ES-I3 (cell line): ENCODE measurements around the gene NECAB2.

Source experiments
- H3K36me3 ChIP-seq: 2 replicates; pipeline ENCODE4 v1.6.1; 2013; ENCODE audit warnings: mild to moderate bottlenecking, low read length, control low read depth, moderate library complexity; ENCODE audit not compliant: insufficient read depth
- H3K4me1 ChIP-seq: 2 replicates; pipeline ENCODE4 v1.6.1; 2013; ENCODE audit warnings: mild to moderate bottlenecking, control low read depth, low read length; ENCODE audit not compliant: insufficient read depth
- H3K9ac ChIP-seq: 2 replicates; pipeline ENCODE4 v1.6.1; 2013; ENCODE audit warnings: low read depth, mild to moderate bottlenecking, low read length, moderate library complexity
- H3K9me3 ChIP-seq: 2 replicates; pipeline ENCODE4 v1.6.1; 2013; ENCODE audit warnings: mild to moderate bottlenecking, low read length, moderate library complexity; ENCODE audit not compliant: control insufficient read depth, insufficient read depth

The NECAB2 gene

GRCh38 chr16:83967838-83968305, at the start of gene NECAB2:
Gene NECAB2 (plus strand): TSS chr16:83968244. CDS start chr16:83968649, 405 bp downstream.
- Histone ChIP-seq H3K36me3 (no peaks in the 10 kb centered on the region), H3K9me3 (no peaks in the 10 kb centered on the region), H3K9ac (peak within 1 kb of the TSS; percentile 46; the same call in 1 of the 2 replicates), H3K4me1 (no peaks in the 10 kb centered on the region; the same call in 1 of the 2 replicates)

- no peaks in the 10 kb centered on the region for H3K4me1 ChIP-seq
- no peak overlapping the region for H3K9ac ChIP-seq
- peaks cover 5% of the 10 kb centered on the region; the same call in 1 of the 2 replicates for H3K36me3 ChIP-seq
- no peaks in the 10 kb centered on the region for H3K9me3 ChIP-seq
Observed at GRCh38 chr16:83920894-83921491, 47.1 kb upstream of the NECAB2 start.

- H3K4me1 ChIP-seq = 0 out of 2 replicates have a peak, but pooled peaks cover 4% of the 10 kb centered on the region
- peaks cover 1% of the 10 kb centered on the region; the same call in 1 of the 2 replicates for H3K36me3 ChIP-seq
- no peaks in the 10 kb centered on the region for H3K9me3 ChIP-seq
- H3K9ac ChIP-seq = no peak overlapping the region
Observed at GRCh38 chr16:83923581-83924365, 44.3 kb upstream of the NECAB2 start.

- Histone ChIP-seq H3K4me1 (0 out of 2 replicates have a peak, but pooled peaks cover 4% of the 10 kb centered on the region), H3K9me3 (no peaks in the 10 kb centered on the region), H3K36me3 (no peaks in the 10 kb centered on the region), H3K9ac (no peak overlapping the region)
Observed at GRCh38 chr16:83924686-83925085, 43.4 kb upstream of the NECAB2 start.

- Histone ChIP-seq H3K4me1 (0 out of 2 replicates have a peak, but pooled peaks cover 4% of the 10 kb centered on the region), H3K9me3 (no peaks in the 10 kb centered on the region)
Observed at GRCh38 chr16:83925095-83925905, 42.7 kb upstream of the NECAB2 start.

GRCh38 chr16:83925957-83926725, 41.9 kb upstream of the NECAB2 start:
- H3K4me1 ChIP-seq = 0 out of 2 replicates have a peak, but pooled peaks cover 4% of the 10 kb centered on the region
- H3K36me3 ChIP-seq = no peaks in the 10 kb centered on the region
- H3K9ac ChIP-seq = no peak overlapping the region
- no peaks in the 10 kb centered on the region for H3K9me3 ChIP-seq

More at GRCh38 chr16:83925095-83925905, 42.7 kb upstream of the NECAB2 start:
- Histone ChIP-seq H3K36me3 (no peaks in the 10 kb centered on the region), H3K9ac (no peak overlapping the region)

- Histone ChIP-seq H3K4me1 (0 out of 2 replicates have a peak, but pooled peaks cover 4% of the 10 kb centered on the region), H3K36me3 (no peaks in the 10 kb centered on the region), H3K9me3 (no peaks in the 10 kb centered on the region), H3K9ac (peak overlapping the region; percentile 44)
Observed at GRCh38 chr16:83926726-83927397, 41.2 kb upstream of the NECAB2 start.

- no peaks in the 10 kb centered on the region for H3K9me3 ChIP-seq
- no peaks in the 10 kb centered on the region for H3K36me3 ChIP-seq
- 0 out of 2 replicates have a peak, but pooled peaks cover 4% of the 10 kb centered on the region for H3K4me1 ChIP-seq
- no peak overlapping the region for H3K9ac ChIP-seq
Observed at GRCh38 chr16:83928341-83929055, 39.5 kb upstream of the NECAB2 start.

- Histone ChIP-seq H3K36me3 (no peaks in the 10 kb centered on the region), H3K9me3 (no peaks in the 10 kb centered on the region), H3K4me1 (0 out of 2 replicates have a peak, but pooled peaks cover 4% of the 10 kb centered on the region), H3K9ac (no peak overlapping the region)
Observed at GRCh38 chr16:83929811-83930555, 38.1 kb upstream of the NECAB2 start.

- H3K36me3 ChIP-seq = no peaks in the 10 kb centered on the region
- H3K9ac ChIP-seq = no peak overlapping the region
- H3K9me3 ChIP-seq = no peaks in the 10 kb centered on the region
- H3K4me1 ChIP-seq = 0 out of 2 replicates have a peak, but pooled peaks cover 4% of the 10 kb centered on the region
Observed at GRCh38 chr16:83930730-83931500, 37.1 kb upstream of the NECAB2 start.

GRCh38 chr16:83931556-83931955, 36.5 kb upstream of the NECAB2 start:
- Histone ChIP-seq H3K4me1 (0 out of 2 replicates have a peak, but pooled peaks cover 4% of the 10 kb centered on the region), H3K9ac (no peak overlapping the region), H3K36me3 (no peaks in the 10 kb centered on the region), H3K9me3 (no peaks in the 10 kb centered on the region)
